GM12878 (cell line): Measurements from ENCODE around the gene ADAM23. TPM values are rescaled to one million over a fixed set of nuclear protein-coding genes. Genes with fewer than 3 reads are reported as not detected.

Experiments
- E4F1 ChIP-seq: fragments of 450-650 bp; IDR thresholded peaks from 2 replicates; pipeline ENCODE4 v1.6.1; 2018; ENCODE audit warnings: borderline replicate concordance, mild to moderate bottlenecking; ENCODE audit not compliant: partially characterized antibody
- ETV6 ChIP-seq, 2 experiments: fragments of 450-650 bp in 1 of 2; IDR thresholded peaks in 1 of 2; conservative IDR thresholded peaks in 1 of 2; 2 replicates each; pipeline ENCODE4 v1.6.1; 2014; ENCODE audit warnings: antibody characterized with exemption in 1 of 2, borderline replicate concordance in 1 of 2, low read depth in 1 of 2, mild to moderate bottlenecking in 1 of 2, moderate library complexity in 1 of 2
- HSF1 ChIP-seq: fragments of 150-350 bp; IDR thresholded peaks from 2 replicates; pipeline ENCODE4 v1.6.1; 2014; ENCODE audit warnings: mild to moderate bottlenecking, low read depth, low read length
- JUND ChIP-seq: IDR thresholded peaks from 2 replicates; pipeline ENCODE4 v1.6.1; 2012; ENCODE audit warnings: low read depth, mild to moderate bottlenecking, low read length, improper control_type of control experiment, moderate library complexity
- MTA3 ChIP-seq: IDR thresholded peaks from 2 replicates; pipeline ENCODE4 v1.6.1; 2012; ENCODE audit warnings: low read length, inconsistent platforms, borderline replicate concordance
- NFXL1 ChIP-seq: fragments of 450-650 bp; IDR thresholded peaks from 2 replicates; pipeline ENCODE4 v1.6.1; 2017; ENCODE audit warnings: antibody characterized with exemption, mild to moderate bottlenecking, borderline replicate concordance
- NFYA ChIP-seq: IDR thresholded peaks from 2 replicates; pipeline ENCODE4 v1.6.1; 2011; ENCODE audit warnings: low read depth, mild to moderate bottlenecking, low read length, improper control_type of control experiment, borderline replicate concordance
- NR2C1 ChIP-seq: fragments of 450-650 bp; IDR thresholded peaks from 2 replicates; pipeline ENCODE4 v1.6.1; 2017; ENCODE audit warnings: antibody characterized with exemption, mild to moderate bottlenecking, moderate library complexity
- RELA ChIP-seq: fragments of 450-650 bp; IDR thresholded peaks from 2 replicates; pipeline ENCODE4 v1.8.0; 2014; ENCODE audit warnings: borderline replicate concordance; ENCODE audit not compliant: partially characterized antibody
- YY1 ChIP-seq: IDR thresholded peaks from 2 replicates; pipeline ENCODE4 v1.6.1; 2011; ENCODE audit warnings: low read depth, mild to moderate bottlenecking, low read length
- ZBED1 ChIP-seq: IDR thresholded peaks from 2 replicates; pipeline ENCODE4 v1.6.1; 2016; ENCODE audit warnings: borderline replicate concordance
- ZNF592 ChIP-seq: fragments of 450-650 bp; IDR thresholded peaks from 2 replicates; pipeline ENCODE4 v1.6.1; 2017; ENCODE audit warnings: mild to moderate bottlenecking, moderate library complexity
- polyA plus RNA-seq, 11 experiments: library from polyadenylated mRNA; depleted of rRNA in 4 of 11; unstranded in 6 of 11; stranded (reverse) in 5 of 11; fragments of >200 nt; fragmentation: Nextera tagmentation in 4 of 11; fragmentation: Illumina TruSeq in 1 of 11; extraction: Ambion mirVana in 4 of 11; extraction: Trizol in 1 of 11; gene quantifications; 1 replicate in 1 of 11; 2 replicates in 10 of 11; pipeline versions ENCODE4 v1.2.1 to v1.2.3, GENCODE V29; 2011 to 2016; ENCODE audit warnings: inconsistent platforms in 2 of 11, missing spikeins in 2 of 11, low read depth in 1 of 11
- total RNA-seq, 4 experiments: library from RNA; depleted of rRNA in 3 of 4; stranded (reverse); fragments of >200 nt in 3 of 4; fragmentation: Illumina TruSeq in 1 of 4; extraction: Trizol in 1 of 4; gene quantifications; 2 replicates each; pipeline versions ENCODE4 v1.2.1 to v1.2.3, GENCODE V29; 2013 to 2021

The ADAM23 gene
- total and polyA plus RNA-seq, 10 of the 15 experiments (the other 5 are each of a cell fraction or from before 2014, with no cell fraction given), result 5.7 to 41.8 (median 15.6) TPM

- TF ChIP-seq ETV6 (conservative IDR thresholded peaks at IDR 0.05 in 1 of 2, IDR thresholded peaks at IDR 0.05 in 1 of 2; ENCODE audit: borderline replicate concordance in 1 of 2, low read depth in 1 of 2) (peak in 1 of 2 experiments; percentile 21; a peak in 1 of 4 replicates), NR2C1 (no peak), JUND (0 out of 2 replicates have a peak, but pooled peaks have one; percentile 18), ZBED1 (peak; percentile 61; the same call in 1 of the 2 replicates), HSF1 (no peak), NFYA (no peak), YY1 (no peak), NFXL1 (no peak), RELA (no peak), ZNF592 (no peak), E4F1 (no peak), MTA3 (no peak)
- TF ChIP-seq, all 136 proteins: peak for 25
These were observed 8.9 kb downstream of the ADAM23 start (continued) for GRCh38 chr2:206452242-206452641.
